Tracheal epithelial cell (primary cell): ENCODE data around the gene CCR3. TPM values are rescaled to one million over a fixed set of nuclear protein-coding genes. Genes with fewer than 3 reads are reported as not detected.

Experiments
- total RNA-seq: library from RNA; depleted of rRNA; stranded (reverse); fragments of >200 nt; gene quantifications from 2 replicates; pipeline ENCODE4 v1.2.1, GENCODE V29; 2014

CCR3 gene
- total RNA-seq, result not detected in 2 replicates

GRCh38 chr3:46242120-46242519 is at the start of gene CCR3:
CCR3 (plus strand) TSS chr3:46242460; CDS start chr3:46265159, 22,699 bp downstream.

GRCh38 chr3:46208167-46208704 is 34.0 kb upstream of the CCR3 start, which contains the start of gene CCR1:
CCR1 (minus strand) TSS chr3:46208313; CDS start chr3:46204313, 4,000 bp downstream.

Other genes with a start within 250 kb of the CCR3 start
- gene FYCO1, start 246.6 kb upstream of the CCR3 start, total RNA-seq, result 10.4 and 12.5 TPM in 2 replicates
- under 0.01 TPM in 1 of 2 replicates, not detected in the other for gene XCR1, start 215.0 kb upstream of the CCR3 start, total RNA-seq
- not detected in 2 replicates for gene CCR1, start 34.1 kb upstream of the CCR3 start, total RNA-seq
- not detected in 2 replicates for gene CCR2, start 111.7 kb downstream of the CCR3 start, total RNA-seq
- not detected in 2 replicates for gene CCR5, start 128.5 kb downstream of the CCR3 start, total RNA-seq
- 0.24 TPM in 1 of 2 replicates, not detected in the other for gene CCRL2, start 164.8 kb downstream of the CCR3 start, total RNA-seq
- gene LTF, start 222.4 kb downstream of the CCR3 start, total RNA-seq, result 0.43 and 0.48 TPM in 2 replicates